SIG-M5 (cell line): ENCODE measurements around the gene GLS.
"Not testable (repeated sequence)": the region's sequence is repeated elsewhere in the genome, so short reads cannot be mapped to it uniquely, and the experiment has no call there.

Experiments
- DNase-seq: peaks from one replicate; lab custom pipeline; 2025; lab: John Stamatoyannopoulos, UW

Gene GLS

GRCh38 chr2:190856985-190857384 lies 23.6 kb upstream of the GLS start:
- DNase-seq: no peak

GRCh38 chr2:190858817-190859216 lies 21.8 kb upstream of the GLS start:
- DNase-seq: no peak

DNA sequence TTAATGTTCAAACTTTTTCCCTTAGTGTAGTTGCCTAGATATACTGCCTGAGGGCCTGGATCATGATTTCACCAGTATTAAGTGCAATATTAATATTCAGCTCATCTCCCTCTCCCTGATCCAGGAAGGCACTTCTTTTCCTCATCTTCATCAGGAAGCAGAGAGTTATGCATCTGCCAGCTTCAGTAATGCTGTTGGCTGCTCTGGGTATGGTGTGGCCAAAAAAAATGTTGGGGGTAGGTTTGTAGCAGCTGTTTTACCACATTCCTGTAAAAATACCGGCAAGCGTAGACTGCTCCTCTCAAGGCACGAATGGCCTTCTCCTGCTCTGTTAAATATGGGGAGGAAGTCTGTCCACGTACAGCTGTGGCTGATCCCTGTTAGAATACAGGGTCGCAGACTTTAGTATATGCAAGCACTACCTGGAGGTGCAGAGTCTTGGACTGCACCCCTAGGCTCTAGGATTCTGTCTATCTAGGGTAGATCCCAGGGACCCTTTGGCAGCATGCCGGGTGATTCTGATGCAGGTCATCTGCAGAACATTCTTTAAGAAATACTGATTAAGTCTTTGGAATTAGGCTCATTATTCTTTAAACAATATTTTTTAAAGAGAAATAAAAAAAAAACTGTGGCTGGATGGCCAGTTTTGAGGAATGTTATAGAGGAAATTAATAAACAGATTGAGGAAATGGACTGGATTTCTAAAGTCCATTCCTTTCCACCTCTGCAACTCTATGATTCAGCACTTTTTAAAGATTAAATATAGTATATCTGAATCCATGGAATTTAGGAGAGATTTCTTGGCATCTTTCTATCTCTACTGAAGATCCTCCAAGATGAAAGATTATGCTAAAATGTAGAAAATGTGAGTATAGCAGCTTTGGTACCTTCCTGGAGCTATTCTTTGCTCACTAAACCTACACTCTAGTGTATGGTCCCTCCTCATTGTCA lies 21.0 kb upstream of the GLS start:
- no peak for DNase-seq

DNA sequence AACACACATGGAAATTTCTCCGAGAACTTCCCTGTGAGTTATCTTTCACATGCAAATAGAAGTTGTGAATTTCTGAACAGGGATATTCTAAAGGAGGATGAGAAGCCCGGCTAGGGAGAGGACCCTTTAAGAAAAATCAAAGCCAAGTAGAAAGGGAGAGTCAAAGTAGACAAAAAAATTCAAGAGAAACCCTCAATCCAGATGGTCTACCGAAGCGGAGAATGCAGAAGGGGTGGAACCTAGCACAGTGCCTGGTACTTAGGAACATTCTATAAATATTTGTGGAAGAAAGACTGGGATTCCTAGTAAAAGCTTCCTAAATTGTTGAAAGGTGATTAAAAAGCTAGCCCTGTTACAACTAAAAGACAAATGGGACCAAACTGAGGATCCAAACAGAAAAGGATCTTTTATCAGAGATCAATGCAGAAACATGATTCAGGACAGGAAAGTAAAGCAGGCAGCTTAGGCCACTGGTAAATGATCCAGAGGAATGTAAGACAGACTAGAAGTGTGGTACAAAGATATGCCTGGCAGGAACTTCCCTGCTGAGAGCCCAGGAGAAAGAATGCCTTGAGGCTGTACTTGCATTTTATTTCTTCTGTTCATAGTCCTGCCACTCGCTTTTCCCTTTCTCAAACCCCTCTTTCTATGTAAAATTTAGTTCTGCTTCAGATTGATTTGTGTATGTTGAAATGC lies 19.5 kb upstream of the GLS start:
- no peak for DNase-seq

GRCh38 chr2:190862128-190862527 lies 18.5 kb upstream of the GLS start:
- not testable (repeated sequence) for DNase-seq

GRCh38 chr2:190862571-190862991 lies 18.0 kb upstream of the GLS start:
- no peak for DNase-seq

- DNase-seq: no peak
These were observed 16.7 kb upstream of the GLS start for GRCh38 chr2:190863946-190864345.

- DNase-seq: no peak
These were observed 16.2 kb upstream of the GLS start for GRCh38 chr2:190864375-190864774.

- DNase-seq: no peak
These were observed 13.4 kb upstream of the GLS start for GRCh38 chr2:190867212-190867611.

- no peak for DNase-seq
These were observed 12.8 kb upstream of the GLS start for GRCh38 chr2:190867832-190868231.

DNA sequence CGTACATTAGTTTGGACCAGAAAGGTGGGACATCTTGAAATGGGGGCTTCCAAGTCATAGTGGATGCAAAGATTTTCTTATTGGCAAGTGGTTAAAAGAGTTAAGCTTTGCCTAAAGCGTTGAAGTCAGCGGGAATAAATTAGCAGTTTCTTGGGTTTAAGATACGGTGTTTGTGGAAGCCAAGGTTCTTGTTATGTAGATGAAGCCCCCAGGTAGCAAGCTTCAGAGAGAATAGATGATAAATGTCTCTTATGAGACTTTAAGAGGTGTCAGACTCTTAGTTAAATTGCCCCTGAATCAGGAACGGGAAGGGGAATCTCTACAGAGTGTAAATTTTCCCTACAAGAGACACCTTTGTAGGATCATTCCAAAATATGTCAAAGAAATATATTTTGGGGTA lies 10.9 kb upstream of the GLS start:
- DNase-seq: no peak

DNA sequence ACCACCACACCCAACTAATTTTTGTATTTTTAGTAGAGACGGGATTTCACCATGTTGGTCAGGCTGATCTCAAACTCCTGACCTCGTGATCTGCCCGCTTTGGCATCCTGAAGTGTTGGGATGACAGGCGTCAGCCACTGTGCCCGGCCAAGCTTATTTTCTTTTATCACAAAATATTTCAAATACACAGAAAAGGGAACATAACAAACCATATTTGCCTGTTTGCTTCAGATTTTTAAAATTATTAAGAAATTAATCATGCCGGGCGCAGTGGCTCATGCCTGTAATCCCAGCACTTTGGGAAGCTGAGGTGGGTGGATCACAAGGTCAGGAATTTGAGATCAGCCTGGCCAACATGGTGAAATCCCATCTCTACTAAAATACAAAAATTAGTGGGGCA lies 7.2 kb upstream of the GLS start:
- not testable (repeated sequence) for DNase-seq

DNA sequence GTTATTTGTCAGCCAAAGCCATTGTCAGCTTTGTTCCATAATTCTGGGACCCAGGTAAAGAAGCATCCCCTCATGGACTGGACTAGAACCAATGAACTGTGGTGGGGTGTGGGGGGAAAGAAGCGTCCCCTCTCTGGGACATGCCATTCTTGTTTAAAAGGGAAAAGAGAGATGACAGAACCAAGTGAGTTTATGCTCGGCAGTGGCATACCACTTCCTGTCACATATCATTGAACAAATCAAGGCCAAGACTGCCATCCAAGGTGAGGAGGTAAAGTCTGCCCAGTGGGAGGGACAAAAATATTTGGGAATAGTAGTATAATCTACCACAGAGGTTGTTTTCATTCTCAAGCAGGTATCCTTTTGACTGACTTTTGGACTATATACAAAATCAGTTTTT lies 4.7 kb upstream of the GLS start:
- DNase-seq: no peak

- DNase-seq: no peak
These were observed 4.0 kb upstream of the GLS start for GRCh38 chr2:190876631-190877030.

DNA sequence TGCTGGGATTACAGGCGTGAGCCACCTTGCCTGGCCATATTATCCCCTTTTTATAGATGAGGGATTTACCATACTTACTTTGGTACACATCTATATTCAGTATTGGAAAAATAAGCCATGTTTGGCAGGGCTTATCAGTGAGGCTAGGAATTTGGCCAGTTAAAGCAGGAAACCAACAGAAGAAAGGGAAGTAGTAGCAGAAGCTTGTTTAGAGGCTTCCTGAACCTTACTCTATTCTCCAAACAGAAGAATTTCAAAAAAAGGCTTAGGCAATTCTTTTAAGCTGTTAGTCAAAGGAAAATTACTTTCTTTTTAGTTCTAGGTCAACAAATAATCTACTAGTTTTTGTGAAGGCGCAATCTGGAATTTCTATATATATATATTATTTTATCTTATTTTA lies 3.2 kb upstream of the GLS start:
- no peak for DNase-seq

- DNase-seq: no peak
These were observed 895 bp upstream of the GLS start for GRCh38 chr2:190879474-190880377.

- DNase-seq: no peak
These were observed 520 bp downstream of the GLS start for GRCh38 chr2:190881084-190881597.

- DNase-seq: peak; percentile 35
These were observed 1.2 kb downstream of the GLS start for GRCh38 chr2:190881598-190882410.

DNA sequence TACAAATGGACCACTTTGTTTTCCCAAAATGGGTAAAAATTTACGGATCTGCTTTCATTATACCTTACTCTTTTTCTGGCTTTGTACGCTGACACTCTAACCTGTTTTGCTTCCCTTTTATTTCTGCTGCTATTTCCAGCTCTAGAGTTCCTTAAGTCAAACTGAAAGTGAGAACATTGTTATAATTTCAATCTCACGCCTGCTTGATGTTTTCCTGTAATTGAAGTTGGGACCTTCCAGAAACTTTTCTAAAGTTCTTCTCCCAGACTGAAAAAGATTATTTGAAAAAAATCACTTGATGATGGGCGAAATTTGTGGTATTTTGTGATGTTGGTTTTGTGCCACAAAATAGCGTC lies 1.8 kb downstream of the GLS start:
- DNase-seq: no peak

DNA sequence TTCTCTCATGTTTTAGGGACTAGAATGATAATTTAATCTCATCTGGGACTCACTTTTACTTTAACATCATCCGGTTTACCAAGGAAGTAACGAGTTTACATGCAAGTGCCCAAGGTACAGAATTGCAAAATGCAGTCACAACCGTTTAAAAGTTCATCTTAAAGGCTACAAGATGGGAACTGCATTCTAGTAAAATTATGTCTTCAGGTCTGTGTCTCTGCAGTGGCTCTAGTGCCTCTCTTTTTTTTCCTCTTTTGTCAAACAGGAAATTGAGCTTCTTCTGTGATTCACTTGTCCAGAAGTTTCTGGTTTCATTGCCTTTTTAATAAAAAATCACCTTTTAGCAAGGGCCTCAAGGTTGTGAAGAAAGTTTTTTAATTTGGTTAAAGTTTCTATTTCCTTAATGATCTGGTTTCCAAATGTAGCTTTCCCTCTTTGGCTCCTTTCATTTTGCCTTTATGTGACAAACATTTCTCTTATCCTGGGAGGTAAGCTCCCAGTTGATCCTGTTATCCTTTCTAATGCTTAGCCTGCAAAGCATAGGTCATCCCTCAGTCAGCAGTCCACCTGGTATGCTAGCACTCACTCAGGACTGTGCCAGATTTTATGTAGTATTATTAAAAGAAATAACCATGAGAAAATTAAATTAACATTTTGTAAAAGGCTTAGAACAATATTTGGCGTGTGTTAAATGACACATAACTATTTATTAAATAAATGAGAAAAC lies 2.4 kb downstream of the GLS start:
- peak; percentile 51 for DNase-seq

DNA sequence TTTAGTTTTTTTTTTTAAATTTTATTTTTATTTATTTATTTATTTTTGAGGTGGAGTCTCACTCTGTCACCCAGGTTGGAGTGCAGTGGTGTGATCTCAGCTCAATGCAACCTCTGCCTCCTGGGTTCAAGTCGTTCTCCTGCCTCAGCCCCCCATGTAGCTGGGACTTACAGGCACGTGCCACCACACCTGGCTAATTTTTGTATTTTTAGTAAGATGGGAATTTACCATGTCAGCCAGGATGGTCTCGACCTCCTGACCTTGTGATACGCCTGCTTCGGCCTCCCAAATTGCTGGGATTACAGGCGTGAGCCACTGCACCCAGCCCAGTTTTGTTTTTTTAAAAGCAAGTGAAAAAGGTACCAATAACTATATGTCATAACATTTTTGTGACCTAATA lies 5.2 kb downstream of the GLS start:
- DNase-seq: not testable (repeated sequence)
